Measurements from ENCODE around the gene ZBP1.

Gene ZBP1

DNA sequence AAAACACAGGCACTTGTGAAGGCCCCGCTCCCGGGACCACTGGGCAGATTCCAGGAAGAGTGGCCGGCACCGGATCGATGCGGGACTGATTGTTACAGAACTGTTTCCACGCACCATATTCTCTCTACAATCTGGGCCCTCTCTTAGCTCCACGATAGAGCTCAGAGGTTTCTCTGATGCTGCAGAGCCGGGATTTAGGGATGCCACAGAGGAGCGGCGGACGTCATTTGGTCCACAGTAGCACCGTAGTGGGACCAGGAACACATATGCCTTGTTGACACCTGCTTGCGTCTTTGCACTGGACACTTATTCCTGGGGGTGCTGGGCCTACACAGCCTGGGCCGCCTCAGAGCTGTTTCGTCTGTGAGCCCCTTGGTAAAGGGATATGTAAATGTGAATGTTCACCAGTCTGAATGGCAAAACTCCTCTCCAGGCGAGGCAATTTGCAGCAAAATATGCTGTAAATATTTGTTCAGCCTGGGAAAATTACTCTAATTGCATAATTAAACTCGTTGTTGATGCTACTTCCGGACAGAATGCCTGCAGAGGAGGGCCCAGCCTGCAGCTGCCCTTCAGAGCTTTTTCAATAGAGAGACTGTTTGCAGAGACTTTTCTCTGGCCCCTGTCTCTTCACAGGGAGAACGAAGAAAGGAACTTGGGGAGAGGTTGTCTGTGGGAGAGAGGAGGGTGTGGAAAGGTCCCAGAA lies 49.9 kb downstream of the ZBP1 start:
- DNase-seq, result no peak

DNA sequence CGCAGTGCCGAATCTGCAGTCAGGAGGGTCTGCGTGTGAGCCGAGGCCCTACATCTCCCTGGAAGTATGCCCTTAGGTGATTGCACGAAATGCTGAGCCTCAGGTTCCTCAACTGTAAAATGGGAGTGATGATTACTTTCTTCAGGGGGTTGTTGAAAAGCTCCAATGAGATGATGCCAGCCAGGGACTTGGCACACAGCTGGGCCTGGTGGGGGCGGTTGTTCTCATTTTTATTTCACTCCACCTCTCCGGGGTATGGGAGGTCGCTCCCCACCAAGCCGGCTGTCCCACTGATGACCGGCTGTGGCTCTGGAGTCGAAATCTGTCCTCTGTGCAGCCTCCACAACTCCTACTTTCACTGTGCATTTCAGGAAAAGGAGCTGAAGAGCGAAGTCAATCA lies 51.3 kb downstream of the ZBP1 start:
- DNase-seq, result no peak

DNA sequence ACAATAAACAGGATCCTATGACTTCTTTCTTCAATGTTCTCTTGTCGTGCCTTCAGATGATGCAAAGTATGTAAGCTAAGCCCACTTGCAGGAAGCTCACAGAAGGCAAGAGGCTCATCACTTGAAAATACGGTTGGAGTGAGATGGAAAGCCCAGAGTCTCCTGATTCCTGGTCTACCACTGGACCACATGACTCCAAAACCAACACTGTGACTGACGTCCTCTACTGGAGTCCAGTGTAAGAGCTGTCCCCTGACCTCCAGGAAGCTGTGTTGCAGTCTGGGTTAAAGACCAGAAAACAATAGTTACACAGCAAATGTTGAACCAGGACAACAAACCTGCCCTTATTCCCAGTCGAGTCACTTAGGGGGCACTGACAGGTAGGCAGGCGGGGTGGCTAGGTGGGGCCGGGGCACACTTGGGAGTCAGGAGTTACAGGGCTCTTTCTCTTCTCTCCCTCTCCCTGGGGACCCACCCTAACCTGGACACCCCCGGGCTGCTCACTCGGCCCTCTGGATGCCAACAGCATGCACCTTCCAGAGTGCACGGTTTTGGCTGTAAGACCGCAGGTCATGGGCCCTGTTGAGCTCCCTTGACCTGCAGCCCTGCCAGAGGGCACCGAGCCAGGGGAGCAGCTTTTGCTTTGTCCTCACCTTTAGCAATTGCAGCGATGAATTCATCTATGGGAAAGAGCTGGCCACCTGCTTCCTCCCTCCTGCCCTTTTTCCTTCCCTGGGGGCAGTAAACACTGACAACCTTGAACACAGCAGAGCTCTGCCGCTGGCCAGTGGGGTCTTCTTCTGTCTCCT lies 51.9 kb downstream of the ZBP1 start:
- DNase-seq, result no peak

DNA sequence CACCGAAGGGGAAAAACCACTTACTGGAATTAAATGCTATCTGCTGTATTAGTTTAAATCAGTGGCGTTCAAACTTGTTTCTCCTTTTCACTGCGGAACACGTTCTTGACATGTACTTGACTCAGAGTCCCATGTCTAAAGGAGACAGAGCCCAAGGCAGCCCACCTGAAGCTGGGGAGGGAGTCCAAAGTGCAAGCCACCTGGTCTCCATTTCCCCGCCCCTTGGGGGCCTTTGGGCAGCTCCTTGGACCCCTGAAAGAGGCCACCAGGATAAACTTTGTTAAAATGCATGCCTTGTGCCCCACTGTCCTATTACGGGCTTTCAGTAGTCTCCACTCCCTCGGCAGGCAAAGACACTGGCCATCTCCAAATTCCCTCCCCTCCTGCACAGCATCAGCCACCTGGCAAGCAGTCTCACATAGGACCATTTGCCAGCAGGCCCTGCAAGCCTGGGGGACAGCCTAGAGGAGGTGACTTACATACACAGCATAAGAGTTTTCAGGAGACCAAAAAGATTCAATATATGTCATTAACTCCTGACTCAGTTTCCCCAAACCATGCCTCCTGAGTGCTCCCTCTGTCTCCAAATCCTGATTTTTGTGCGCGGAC lies 52.7 kb downstream of the ZBP1 start:
- no peak for DNase-seq

DNA sequence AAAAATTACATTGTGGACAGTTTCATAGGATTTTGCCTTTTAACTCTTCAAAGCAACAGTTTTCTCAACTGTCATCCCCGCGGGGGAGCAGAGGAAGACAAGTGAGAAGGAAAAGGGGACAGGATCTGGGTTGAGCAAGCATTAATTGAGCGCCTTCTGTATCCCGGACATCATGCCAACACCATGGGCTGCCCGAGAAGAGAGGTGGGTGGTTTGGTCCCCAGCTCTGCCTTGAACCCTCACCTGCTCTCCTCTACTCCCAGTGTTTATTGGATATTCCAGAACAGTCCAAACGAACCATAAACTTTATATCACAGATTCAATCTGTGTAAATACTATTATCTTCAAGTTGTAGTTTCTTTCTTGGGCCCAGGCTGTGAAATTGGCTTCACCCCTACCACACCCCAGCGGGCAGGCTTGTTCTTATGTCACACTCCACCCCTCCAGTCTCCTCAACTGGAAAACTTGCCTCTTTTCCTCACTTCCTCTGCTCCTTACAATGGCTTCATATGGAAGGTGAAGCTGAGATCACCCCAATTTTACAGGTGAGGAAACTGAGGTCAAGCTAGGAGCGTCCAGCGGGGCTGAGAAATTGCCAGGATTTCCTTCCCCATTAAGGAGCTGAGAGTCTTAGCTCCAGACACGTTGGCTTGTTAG lies 53.3 kb downstream of the ZBP1 start:
- DNase-seq, result no peak

DNA sequence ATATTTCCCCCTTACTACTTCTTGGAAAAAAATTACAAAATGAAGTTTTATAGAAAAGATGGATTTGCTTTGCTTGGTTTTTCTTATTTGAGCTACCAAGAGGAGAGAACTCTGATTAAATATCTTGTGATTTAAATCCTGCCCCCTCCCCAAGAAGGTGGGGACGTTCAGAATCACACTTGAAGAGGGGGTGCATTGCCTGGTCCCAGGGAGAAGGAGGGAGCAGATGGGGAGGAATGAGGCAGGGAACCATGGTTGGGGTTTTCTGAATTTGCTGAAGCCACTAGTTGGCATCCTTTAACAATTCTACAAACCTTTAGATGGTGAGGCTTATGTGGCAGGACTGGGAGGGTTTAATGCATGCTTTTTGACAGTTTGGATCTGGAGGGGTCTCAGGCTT lies 53.8 kb downstream of the ZBP1 start:
- no peak for DNase-seq

DNA sequence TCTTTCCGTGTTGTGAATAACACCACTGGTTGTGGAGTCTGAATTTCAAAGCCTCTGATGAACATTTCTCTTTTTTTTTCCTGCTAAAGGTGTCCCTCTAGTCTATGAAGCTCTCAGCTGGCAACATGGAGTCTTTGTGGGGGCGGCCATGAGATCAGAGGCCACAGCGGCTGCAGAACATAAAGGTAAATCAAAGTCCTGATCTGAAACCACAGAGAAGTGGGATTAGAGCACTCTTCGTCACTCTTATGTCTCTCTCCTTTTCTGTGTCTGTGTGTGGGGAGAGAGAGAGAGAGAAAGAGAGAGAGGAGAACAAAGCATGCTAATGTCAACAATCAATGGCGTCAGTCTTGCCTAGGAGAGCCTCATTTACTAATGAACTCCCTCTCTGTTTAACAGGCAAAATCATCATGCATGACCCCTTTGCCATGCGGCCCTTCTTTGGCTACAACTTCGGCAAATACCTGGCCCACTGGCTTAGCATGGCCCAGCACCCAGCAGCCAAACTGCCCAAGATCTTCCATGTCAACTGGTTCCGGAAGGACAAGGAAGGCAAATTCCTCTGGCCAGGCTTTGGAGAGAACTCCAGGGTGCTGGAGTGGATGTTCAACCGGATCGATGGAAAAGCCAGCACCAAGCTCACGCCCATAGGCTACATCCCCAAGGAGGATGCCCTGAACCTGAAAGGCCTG lies 55.1 kb downstream of the ZBP1 start:
- DNase-seq, result no peak

DNA sequence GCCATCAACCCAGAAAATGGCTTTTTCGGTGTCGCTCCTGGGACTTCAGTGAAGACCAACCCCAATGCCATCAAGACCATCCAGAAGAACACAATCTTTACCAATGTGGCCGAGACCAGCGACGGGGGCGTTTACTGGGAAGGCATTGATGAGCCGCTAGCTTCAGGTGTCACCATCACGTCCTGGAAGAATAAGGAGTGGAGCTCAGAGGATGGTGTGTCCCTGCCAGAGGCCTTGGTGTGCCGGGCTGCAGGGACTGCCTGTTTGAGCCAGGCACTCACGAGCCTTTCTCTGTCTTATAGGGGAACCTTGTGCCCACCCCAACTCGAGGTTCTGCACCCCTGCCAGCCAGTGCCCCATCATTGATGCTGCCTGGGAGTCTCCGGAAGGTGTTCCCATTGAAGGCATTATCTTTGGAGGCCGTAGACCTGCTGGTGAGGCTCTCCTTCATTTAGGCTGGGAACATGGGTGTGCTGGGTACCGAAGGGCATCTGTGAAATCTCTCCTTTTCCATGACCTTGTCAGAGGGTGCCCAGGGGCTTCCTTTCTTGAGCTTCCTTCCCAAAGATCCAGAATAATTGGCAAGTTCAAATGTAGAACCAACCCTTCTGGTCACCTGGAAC lies 55.9 kb downstream of the ZBP1 start:
- no peak for DNase-seq

DNA sequence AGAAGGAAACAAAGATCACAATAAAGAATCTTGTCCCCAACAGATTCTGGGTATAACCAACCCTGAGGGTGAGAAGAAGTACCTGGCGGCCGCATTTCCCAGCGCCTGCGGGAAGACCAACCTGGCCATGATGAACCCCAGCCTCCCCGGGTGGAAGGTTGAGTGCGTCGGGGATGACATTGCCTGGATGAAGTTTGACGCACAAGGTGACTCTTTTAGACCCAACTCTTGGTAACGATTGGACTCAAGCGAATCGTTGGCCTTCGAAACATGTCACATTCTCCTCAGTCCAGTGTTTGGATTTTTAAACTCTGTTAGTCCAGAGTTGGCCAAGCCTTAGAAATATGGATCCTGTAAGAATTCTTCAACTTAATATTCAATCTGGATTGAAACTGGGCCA lies 56.7 kb downstream of the ZBP1 start:
- DNase-seq, result no peak

DNA sequence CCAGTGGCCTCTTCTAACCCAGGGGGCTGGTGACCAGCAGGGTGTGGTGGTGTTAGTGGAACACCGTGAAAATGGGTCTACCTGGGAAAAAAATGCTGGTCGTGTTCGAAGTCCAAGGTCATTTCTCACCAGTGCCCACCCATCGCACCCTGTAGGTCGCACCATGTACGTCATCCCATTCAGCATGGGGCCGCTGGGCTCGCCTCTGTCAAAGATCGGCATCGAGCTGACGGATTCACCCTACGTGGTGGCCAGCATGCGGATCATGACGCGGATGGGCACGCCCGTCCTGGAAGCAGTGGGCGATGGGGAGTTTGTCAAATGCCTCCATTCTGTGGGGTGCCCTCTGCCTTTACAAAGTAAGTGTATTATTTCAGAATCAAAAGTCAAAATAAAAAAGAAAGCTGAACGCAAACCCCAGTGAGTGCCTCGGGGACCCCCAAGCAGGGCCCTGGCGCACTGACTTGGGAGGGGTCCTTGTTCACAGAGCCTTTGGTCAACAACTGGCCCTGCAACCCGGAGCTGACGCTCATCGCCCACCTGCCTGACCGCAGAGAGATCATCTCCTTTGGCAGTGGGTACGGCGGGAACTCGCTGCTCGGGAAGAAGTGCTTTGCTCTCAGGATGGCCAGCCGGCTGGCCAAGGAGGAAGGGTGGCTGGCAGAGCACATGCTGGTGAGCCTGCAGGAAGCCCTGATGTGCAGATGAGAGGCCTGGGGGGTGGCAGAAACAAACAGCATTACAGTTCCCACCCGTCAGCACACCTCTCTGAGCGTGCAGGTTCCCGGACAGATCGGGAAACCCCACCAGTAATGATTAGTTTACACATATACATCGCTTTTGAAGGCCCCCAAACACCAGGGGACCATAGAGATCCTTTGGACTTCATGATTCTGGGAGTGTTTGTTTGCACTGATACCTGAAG lies 57.4 kb downstream of the ZBP1 start:
- DNase-seq, result no peak

DNA sequence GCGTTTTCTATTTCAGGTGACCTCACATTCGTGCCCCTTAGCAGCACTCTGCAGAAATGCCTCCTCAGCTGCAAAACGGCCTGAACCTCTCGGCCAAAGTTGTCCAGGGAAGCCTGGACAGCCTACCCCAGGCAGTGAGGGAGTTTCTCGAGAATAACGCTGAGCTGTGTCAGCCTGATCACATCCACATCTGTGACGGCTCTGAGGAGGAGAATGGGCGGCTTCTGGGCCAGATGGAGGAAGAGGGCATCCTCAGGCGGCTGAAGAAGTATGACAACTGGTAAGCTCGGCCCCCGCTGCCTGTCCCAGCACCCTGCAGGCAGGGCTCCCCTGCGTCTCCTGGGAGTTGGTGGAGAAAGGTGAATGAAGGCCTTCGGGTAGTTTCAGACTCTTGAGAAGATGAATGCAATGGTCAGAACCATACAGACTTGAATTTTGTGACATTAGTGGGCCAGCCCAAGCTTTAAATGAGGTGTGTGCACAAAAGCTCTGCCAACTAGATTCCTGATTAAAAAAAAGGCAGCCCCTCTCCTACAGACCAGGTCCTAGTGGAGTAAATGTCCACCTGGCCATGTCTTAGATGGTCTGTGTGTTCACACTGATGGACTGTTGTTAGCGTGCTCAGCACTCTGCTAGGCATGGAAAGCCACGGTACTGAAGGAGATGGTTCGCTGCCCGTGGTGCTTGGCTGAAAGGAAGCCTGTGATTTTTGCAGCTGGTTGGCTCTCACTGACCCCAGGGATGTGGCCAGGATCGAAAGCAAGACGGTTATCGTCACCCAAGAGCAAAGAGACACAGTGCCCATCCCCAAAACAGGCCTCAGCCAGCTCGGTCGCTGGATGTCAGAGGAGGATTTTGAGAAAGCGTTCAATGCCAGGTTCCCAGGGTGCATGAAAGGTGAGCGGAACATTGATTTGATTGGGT lies 58.6 kb downstream of the ZBP1 start:
- DNase-seq, result no peak

DNA sequence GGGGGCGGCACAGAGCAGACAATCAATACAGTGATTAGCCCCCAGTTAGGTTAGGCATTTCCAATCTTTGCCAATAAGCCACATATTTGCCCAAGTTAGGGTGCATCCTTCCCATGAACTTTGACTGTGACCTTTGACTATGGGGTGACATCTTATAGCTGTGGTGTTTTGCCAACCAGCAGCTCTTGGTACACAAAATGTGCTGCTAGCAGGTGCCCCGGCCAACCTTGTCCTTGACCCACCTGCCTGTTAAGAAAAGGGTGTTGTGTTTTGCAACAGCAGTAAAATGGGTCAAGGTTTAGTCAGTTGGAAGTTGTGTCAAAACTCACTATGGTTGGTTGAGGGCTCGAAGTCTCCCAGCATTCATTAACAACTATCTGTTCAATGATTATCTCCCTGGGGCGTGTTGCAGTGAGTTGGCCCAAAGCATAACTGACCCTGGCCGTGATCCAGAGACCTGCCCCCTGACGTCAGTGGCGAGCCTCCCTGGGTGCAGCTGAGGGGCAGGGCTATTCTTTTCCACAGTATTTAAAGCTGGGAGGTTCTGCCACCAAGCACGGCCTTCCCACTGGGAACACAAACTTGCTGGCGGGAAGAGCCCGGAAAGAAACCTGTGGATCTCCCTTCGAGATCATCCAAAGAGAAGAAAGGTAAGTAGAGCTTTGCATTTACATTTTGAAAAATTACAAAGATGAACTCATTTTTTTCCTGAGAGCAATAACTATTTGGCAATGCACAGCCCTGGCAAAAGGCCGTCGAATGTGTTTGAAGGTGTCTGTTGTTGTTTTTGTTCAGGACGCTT lies 59.5 kb downstream of the ZBP1 start, which contains the start of gene PCK1:
TSS of gene PCK1 (plus strand) at position 557 of the 802 bp plus-strand sequence. CDS start 302 bp downstream, outside the sequence.
- DNase-seq, result no peak

DNA sequence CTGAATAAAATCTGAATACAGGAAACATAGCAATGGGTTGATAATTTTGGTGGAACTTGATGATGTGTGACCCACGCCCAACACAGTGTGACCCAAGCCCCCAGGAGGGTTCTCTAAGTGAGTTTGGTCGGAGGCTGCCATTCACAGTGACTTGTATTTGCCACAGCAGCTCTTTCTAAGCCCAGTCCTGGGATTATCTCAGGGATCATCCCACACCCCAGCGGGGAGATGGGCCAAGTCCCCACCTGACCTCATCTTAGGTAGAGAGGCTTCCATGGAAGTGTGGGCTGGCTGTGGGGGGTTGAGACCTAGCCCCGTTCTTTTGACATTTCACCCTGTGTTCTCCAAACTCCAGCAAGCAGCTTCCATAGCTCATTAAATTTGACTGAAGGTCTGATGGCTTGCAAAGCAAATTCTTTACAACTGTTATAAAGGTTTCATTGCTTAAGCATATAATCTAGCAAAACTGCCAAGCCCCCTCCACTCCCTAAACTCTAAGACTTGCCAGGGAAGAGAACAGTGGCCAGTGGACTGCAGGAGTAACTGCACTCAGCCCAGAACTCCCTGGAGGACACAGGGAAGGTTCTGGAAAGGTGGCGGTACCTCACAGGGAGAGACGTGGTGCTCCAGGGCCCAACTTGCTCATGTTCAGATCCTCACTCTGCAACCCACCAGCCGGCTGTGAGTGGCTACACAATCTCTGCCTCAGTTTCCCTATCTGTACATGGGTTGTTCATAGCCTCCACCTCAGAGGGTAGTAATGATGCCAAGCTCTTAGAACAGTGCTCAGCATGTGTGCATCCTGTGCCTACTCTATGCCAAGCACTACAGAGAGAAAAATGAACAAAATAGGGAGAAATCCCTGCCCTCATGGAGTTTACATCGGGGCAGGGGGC lies 60.3 kb downstream of the ZBP1 start:
- DNase-seq, result no peak

DNA sequence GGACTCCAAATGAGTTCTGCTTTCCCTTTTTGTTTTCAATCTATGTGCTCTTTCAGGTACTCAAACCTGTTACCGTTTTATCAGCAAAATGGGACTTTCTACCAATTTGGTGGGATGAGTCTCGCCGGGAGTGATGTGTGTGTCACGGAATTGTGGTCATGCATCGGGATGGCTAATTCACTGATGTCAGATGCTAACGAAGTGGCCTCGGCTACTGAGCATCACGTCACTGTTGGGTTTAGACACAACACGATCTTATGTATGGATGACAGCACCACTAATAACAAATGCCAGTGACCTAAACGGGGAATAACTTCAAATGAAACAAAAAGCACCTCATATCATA lies 61.0 kb downstream of the ZBP1 start:
- no peak for DNase-seq

DNA sequence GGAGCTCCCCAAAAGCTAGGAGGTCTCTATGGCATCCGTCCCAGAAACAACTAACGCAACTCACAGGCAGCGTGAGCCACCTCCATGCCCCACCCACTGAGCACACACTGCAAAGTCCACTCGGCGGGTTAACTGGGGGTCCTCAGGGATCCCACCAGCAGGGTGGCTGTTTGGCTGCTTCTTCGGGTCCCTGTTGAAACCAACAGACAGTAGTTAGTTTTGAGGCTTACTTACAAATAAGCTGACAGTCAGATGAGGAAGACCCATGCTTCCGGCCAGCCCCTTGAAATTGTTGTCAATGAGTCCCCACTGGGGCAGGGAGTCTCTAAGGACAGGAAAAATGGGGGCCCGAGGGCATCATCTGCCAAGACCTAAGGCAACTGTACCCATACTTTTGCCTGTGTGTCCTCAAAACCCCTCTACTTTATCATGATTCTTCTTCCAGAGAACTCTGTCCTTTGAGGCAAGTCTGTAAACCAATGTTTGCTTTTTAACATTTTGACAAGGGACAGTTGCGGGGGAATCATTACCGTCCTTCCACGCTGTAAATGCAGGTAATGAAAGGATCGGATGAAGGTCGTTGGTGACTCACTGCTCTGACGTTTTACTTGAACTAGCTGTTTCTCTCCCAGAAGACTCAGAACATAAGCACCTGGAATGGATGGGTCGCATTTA lies 61.5 kb downstream of the ZBP1 start:
- no peak for DNase-seq

DNA sequence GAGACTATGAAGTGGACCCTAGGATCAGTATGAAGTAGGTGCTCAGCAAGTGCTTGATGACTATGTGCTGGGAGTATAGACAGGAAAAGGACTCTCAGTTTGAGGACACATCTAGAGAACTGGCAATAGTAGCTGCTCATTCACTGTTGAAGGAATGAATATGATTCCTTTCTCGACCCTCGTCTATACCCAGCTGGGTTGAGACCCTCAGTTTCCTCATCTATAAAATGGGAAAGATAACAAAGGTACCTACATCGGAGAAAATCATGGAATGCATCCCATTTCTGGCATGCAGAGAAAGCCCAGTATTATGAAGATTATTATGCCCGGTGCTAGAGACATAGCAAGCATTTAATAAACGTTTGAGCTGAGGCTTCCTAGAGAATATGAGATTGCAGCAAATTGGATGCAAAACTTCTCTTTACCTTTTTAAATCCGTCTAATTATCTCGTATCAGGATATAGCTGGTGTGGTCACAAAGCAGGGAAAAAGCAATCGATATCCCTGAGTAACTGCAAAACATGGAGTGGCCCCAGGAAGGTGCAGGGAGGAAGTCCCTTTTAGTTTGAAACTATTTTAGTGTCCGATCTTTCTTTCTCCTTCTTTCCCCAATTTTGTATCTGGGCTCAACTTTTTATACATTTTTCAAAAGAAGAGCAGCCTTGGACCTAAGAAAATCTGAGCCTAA lies 62.2 kb downstream of the ZBP1 start:
- DNase-seq, result no peak

DNA sequence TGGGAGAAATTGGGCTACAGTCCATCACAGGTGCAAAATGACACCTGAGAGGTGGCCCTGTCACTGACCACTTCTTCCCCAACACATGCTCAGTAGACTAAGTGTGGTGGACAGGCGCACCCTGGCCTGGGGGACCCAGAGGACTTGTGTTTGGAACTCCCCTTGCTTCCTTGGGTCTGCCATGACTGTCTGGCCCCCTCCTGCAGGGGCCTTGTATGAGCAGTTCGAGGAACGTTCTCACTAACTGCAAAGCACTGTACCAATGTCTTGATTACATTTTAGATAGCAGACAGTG lies 63.3 kb downstream of the ZBP1 start:
- no peak for DNase-seq
